ENCODE results near the gene CPT1B. TPM values are rescaled to one million over a fixed set of nuclear protein-coding genes. Genes with fewer than 3 reads are reported as not detected.

CPT1B gene
- total RNA-seq, 1 donor from 2014 or later: 81.2 TPM

DNA sequence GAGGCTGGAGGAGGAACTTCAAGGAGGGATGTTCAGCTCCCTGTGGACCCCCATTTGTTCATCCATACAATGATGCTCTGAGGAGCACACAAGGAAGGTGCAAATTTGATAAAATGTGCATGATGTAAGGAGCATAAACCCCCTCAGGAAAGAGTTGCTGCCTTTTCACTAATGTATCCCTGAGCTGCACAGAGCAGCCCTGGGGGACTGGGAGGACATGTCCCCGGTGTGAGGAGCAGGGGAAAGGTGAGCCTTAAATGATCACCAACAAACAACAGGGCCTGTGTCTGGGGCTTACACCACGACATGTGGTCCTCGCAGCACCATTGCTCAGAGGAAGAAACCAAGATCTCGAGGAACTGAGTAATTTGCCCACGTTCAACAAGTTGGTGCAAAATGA, 18.9 kb upstream of the CPT1B start:
- TF ChIP-seq CTCF (conservative IDR thresholded peaks at IDR 0.05): no peak
- Mint-ChIP-seq H3K36me3 (ENCODE audit: low read depth) (peaks cover 8% of the 10 kb centered on the region), H3K4me3 (peak overlapping the region; percentile 72), H3K9me3 (no peaks in the 10 kb centered on the region), H3K27me3 (ENCODE audit: low read depth) (peaks cover 5% of the 10 kb centered on the region), H3K4me1 (peaks cover 12% of the 10 kb centered on the region), H3K27ac (ENCODE audit: unreplicated experiment) (no peak overlapping the region)
- DNase-seq (ENCODE audit: low read depth, low spot score): no peak

- H3K36me3 Mint-ChIP-seq (ENCODE audit: low read depth): peaks cover 8% of the 10 kb centered on the region
- H3K9me3 Mint-ChIP-seq: no peaks in the 10 kb centered on the region
- H3K27ac Mint-ChIP-seq (ENCODE audit: unreplicated experiment): no peak overlapping the region
- H3K4me3 Mint-ChIP-seq: no peak overlapping the region
- no peak for DNase-seq (ENCODE audit: low read depth, low spot score)
- peaks cover 5% of the 10 kb centered on the region for H3K27me3 Mint-ChIP-seq (ENCODE audit: low read depth)
- peaks cover 5% of the 10 kb centered on the region for H3K4me1 Mint-ChIP-seq
- TF ChIP-seq CTCF (conservative IDR thresholded peaks at IDR 0.05): no peak
Measured at GRCh38 chr22:50595189-50595588, 17.0 kb upstream of the CPT1B start.

DNA sequence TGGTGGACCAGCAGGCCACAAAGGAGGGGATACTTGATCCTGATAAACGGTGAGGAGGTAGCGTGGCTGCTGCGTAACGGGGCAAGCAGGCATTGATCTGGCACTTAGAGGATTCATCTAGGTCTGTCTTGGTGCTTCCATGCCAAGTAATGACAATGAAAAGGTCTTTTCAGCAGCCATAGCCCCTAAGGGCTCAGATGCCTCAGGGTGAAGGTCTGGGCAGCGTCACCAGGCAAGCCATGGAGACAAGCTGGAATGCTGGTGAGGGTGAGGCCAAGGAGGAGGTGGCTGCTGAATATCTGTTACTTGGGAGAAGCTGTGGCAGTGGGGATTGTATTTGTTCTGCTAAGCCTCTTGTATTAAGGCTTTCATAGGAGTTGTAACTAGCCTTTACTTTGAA, 9.2 kb upstream of the CPT1B start:
- peaks cover 7% of the 10 kb centered on the region for H3K4me1 Mint-ChIP-seq
- no peaks in the 10 kb centered on the region for H3K9me3 Mint-ChIP-seq
- no peaks in the 10 kb centered on the region for H3K27me3 Mint-ChIP-seq (ENCODE audit: low read depth)
- no peaks in the 10 kb centered on the region for H3K36me3 Mint-ChIP-seq (ENCODE audit: low read depth)
- no peak for TF ChIP-seq CTCF (conservative IDR thresholded peaks at IDR 0.05)
- H3K4me3 Mint-ChIP-seq: peak overlapping the region; percentile 45
- H3K27ac Mint-ChIP-seq (ENCODE audit: unreplicated experiment): no peak overlapping the region
- no peak for DNase-seq (ENCODE audit: low read depth, low spot score)

- Mint-ChIP-seq H3K9me3 (no peaks in the 10 kb centered on the region), H3K27ac (ENCODE audit: unreplicated experiment) (no peak overlapping the region), H3K4me1 (peaks cover 7% of the 10 kb centered on the region), H3K36me3 (ENCODE audit: low read depth) (no peaks in the 10 kb centered on the region), H3K4me3 (peak overlapping the region; percentile 34), H3K27me3 (ENCODE audit: low read depth) (no peaks in the 10 kb centered on the region)
- no peak for DNase-seq (ENCODE audit: low read depth, low spot score)
- no peak for TF ChIP-seq CTCF (conservative IDR thresholded peaks at IDR 0.05)
Measured at GRCh38 chr22:50586416-50586815, 8.2 kb upstream of the CPT1B start.

DNA sequence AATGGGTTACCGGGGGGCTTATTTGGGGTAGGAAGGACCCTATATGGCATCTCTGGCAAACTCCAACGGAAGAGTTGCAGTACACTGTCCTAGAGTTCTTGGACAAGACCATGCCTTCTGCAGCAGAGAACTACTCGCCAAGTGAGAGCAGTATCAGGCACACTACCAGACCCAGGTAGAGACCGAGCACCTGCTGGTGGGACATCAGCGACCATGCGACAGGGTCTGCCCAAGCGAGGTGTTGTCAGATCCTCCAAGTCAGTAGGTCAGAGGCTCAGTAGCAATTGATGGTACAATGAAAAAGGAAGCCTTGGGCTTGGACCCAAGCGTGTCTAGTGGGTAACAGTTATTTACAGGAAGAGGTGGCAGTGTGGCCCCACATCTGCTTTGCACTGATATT, 7.6 kb upstream of the CPT1B start:
- no peak for TF ChIP-seq CTCF (conservative IDR thresholded peaks at IDR 0.05)
- H3K27me3 Mint-ChIP-seq (ENCODE audit: low read depth): no peaks in the 10 kb centered on the region
- peak overlapping the region; percentile 34 for H3K4me3 Mint-ChIP-seq
- DNase-seq (ENCODE audit: low read depth, low spot score): no peak
- peaks cover 7% of the 10 kb centered on the region for H3K4me1 Mint-ChIP-seq
- no peak overlapping the region for H3K27ac Mint-ChIP-seq (ENCODE audit: unreplicated experiment)
- H3K9me3 Mint-ChIP-seq: no peaks in the 10 kb centered on the region
- no peaks in the 10 kb centered on the region for H3K36me3 Mint-ChIP-seq (ENCODE audit: low read depth)

DNA sequence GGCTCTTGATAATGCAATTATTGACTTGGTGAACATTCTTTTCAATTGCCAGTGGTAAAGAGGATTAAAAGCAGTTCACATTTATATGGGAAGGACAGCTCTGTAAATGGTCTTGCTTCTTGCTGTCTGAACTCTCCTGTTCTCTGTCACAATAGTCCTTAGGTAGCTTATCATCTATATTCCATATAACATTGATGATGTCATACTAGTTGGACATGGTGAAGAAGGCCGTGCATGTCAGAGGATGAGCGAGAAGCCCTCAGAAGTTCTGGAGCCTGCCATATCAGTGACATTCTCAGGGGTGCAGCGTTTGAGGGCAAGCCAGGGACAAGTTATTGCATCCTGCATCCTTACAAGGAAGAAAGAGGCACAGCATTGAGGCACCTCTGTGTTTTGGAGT, 7.0 kb upstream of the CPT1B start:
- Mint-ChIP-seq H3K4me3 (peak overlapping the region; percentile 35), H3K9me3 (no peaks in the 10 kb centered on the region), H3K27me3 (ENCODE audit: low read depth) (no peaks in the 10 kb centered on the region), H3K4me1 (peaks cover 7% of the 10 kb centered on the region), H3K36me3 (ENCODE audit: low read depth) (no peaks in the 10 kb centered on the region), H3K27ac (ENCODE audit: unreplicated experiment) (no peak overlapping the region)
- TF ChIP-seq CTCF (conservative IDR thresholded peaks at IDR 0.05): no peak
- DNase-seq (ENCODE audit: low read depth, low spot score): no peak
